ENCODE results near the gene ANKRD17. TPM values are rescaled to one million over a fixed set of nuclear protein-coding genes. Genes with fewer than 3 reads are reported as not detected.
A peak's percentile ranks its signal among the peaks of the same experiment; 100 is the strongest.

ANKRD17 gene
- total RNA-seq, 1 donor = 34.4 TPM

GRCh38 chr4:73080789-73081188 is 177.8 kb downstream of the ANKRD17 start:
- H3K27me3 ChIP-seq (ENCODE audit: insufficient read depth, low read length) = no peaks in the 10 kb centered on the region
- peaks cover 3% of the 10 kb centered on the region for H3K4me1 ChIP-seq (ENCODE audit: insufficient read depth, low read length)
- no peaks in the 10 kb centered on the region for H3K9me3 ChIP-seq (ENCODE audit: low read depth, low read length)
- H3K4me3 ChIP-seq (ENCODE audit: low read length) = no peak overlapping the region

- no peak overlapping the region for H3K4me3 ChIP-seq (ENCODE audit: low read length)
- no peaks in the 10 kb centered on the region for H3K4me1 ChIP-seq (ENCODE audit: insufficient read depth, low read length)
- no peaks in the 10 kb centered on the region for H3K27me3 ChIP-seq (ENCODE audit: insufficient read depth, low read length)
- no peaks in the 10 kb centered on the region for H3K9me3 ChIP-seq (ENCODE audit: low read depth, low read length)
Measured at GRCh38 chr4:73075832-73076231, 182.8 kb downstream of the ANKRD17 start.

DNA sequence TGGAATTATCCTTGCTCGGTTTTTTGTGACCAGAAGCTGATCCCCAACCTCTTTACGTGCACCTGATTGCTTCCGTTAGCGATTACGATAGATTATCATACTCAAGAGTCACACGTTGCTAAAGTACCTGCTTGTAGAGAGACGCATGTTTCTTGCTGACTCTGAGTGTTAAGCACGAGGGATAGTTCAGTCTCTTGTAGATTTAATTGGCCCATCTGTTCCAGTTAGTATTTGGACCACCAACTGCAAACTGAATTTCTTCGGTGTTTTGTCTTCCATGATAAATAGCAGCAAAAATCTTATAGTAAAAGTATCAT is 188.6 kb downstream of the ANKRD17 start:
- Histone ChIP-seq H3K9me3 (ENCODE audit: low read depth, low read length) (no peaks in the 10 kb centered on the region), H3K4me3 (ENCODE audit: low read length) (peak overlapping the region; percentile 57), H3K4me1 (ENCODE audit: insufficient read depth, low read length) (peaks cover 17% of the 10 kb centered on the region), H3K27me3 (ENCODE audit: insufficient read depth, low read length) (no peaks in the 10 kb centered on the region)

DNA sequence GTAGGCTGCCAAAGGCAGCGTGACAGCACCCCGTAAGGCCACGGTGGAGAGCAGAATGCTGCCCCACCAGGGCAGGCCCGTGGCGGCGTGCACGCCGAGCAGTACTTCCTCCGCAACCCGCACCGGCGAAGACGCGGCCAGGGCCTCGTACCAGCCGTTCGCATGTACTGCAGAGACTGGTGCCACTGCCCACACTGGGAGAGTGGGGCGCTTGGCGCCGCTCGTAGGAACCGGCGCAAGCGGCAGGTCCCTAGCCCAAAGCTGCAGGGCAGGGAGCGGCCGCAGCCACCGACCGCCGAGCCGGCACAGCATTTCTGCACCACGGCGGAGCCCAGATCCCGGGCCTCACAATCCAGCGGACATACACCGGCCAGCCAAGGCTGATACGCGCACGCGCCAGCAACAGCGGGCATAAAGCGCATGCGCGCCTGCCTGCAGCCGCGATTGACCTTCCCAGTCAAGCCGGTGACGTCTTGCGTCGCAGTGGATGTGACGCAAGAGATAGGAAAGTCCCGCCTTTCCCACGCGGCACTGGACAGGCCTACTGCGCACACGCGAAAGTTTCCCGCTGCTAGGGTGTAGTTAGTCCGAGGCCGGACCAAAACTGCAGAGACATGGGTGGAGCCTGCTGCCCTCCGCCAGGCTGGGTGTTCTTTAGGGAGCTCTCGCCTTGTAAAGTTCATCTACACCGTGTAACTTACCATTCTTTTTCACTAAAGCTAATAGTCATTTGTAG is 189.1 kb downstream of the ANKRD17 start, which contains the start of gene COX18:
TSS of gene COX18 (minus strand) at position 379 of the 736 bp plus-strand sequence. CDS start at position 312, 67 bp downstream.
- Histone ChIP-seq H3K27me3 (ENCODE audit: insufficient read depth, low read length) (no peaks in the 10 kb centered on the region), H3K4me3 (ENCODE audit: low read length) (peak within 1 kb of the TSS; percentile 57), H3K9me3 (ENCODE audit: low read depth, low read length) (no peaks in the 10 kb centered on the region), H3K4me1 (ENCODE audit: insufficient read depth, low read length) (peaks cover 17% of the 10 kb centered on the region)

DNA sequence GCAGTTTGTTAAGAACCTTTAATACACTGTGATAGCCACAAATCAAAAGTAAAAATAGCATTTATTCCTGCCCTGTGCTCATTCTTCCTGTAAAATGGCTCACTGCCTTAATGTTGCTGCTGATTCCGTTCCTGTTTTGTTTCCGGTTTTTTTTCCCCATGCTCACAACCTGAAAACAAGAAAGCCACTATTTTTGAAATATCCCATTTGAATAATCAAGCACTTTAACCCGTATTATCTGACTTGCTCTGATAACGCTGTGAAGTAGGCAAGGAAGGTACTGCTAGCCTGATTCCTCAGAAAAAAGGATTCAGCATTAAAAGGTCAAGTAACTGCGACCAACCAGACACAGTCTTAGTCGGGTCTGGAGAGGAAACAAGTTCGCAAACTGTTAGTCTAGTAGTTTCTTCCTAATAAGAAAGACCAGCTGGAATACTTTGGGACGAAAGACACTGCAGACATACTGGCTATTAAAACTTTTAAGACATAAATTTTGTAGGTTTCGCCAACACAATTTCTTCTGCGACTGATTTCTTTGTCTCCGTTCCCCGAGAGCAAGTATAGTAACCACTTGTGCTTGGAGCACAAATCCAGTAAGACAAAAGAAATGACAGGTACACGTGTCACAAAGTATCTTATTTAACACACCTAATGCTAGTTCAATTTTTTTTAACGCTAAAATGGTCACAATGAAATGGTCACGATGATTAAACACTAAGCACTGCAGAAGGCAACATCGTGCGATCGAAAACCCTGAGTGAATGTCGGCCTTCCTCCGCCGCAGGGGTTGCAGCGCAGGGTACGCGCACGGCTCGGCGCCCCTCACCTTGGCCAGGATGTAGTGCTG is 189.9 kb downstream of the ANKRD17 start:
- Histone ChIP-seq H3K9me3 (ENCODE audit: low read depth, low read length) (no peaks in the 10 kb centered on the region), H3K4me3 (ENCODE audit: low read length) (peak overlapping the region; percentile 57)

DNA sequence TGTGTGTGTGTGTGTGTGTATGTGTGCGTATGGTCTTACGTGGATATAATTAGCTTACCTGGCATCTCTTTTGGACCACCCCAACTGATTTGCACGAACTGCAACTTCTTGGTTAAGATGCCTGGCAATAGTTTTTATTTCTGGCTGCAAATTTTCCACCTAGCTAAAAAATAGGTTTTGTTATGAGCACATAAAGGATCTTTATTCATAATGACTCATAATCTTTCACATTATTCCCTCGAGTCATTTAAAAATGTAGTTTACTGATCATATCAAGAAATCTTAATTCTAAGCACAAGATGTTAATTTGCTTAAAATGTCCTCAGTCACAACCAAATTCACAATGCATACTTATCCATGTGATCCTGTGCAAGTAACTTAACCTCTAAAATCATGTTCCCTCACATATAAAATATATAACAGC is 190.6 kb downstream of the ANKRD17 start:
- no peaks in the 10 kb centered on the region for H3K27me3 ChIP-seq (ENCODE audit: insufficient read depth, low read length)
- peaks cover 17% of the 10 kb centered on the region for H3K4me1 ChIP-seq (ENCODE audit: insufficient read depth, low read length)
- H3K4me3 ChIP-seq (ENCODE audit: low read length) = peak overlapping the region; percentile 57
- no peaks in the 10 kb centered on the region for H3K9me3 ChIP-seq (ENCODE audit: low read depth, low read length)

More for the DNA sequence above, 189.9 kb downstream of the ANKRD17 start:
- Histone ChIP-seq H3K4me1 (ENCODE audit: insufficient read depth, low read length) (peaks cover 17% of the 10 kb centered on the region), H3K27me3 (ENCODE audit: insufficient read depth, low read length) (no peaks in the 10 kb centered on the region)

DNA sequence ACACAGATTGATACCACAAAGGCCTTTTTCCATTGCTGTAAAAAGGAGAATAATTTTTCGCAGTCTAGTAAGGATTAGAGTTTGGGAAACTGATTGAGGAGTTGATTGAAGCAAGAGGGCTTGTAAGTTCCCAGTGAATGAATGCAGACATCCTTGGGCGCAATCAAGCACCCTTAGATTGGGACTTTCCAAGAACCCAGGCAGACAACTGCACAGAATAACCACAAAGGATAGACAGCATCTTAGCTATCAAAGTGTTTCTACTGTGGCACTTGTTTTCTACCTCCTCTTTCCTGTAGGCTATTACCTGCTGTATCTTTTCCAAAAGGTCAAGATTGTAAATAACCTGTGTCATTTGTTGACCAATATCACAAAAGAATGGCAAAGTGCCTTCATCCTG is 191.7 kb downstream of the ANKRD17 start:
- Histone ChIP-seq H3K27me3 (ENCODE audit: insufficient read depth, low read length) (no peaks in the 10 kb centered on the region), H3K9me3 (ENCODE audit: low read depth, low read length) (no peaks in the 10 kb centered on the region), H3K4me3 (ENCODE audit: low read length) (no peak overlapping the region), H3K4me1 (ENCODE audit: insufficient read depth, low read length) (peaks cover 17% of the 10 kb centered on the region)

GRCh38 chr4:73066445-73066844 is 192.2 kb downstream of the ANKRD17 start:
- no peaks in the 10 kb centered on the region for H3K9me3 ChIP-seq (ENCODE audit: low read depth, low read length)
- no peak overlapping the region for H3K4me3 ChIP-seq (ENCODE audit: low read length)
- peaks cover 17% of the 10 kb centered on the region for H3K4me1 ChIP-seq (ENCODE audit: insufficient read depth, low read length)

GRCh38 chr4:73064536-73064935 is 194.1 kb downstream of the ANKRD17 start:
- Histone ChIP-seq H3K4me1 (ENCODE audit: insufficient read depth, low read length) (peaks cover 17% of the 10 kb centered on the region), H3K4me3 (ENCODE audit: low read length) (no peak overlapping the region), H3K27me3 (ENCODE audit: insufficient read depth, low read length) (no peaks in the 10 kb centered on the region), H3K9me3 (ENCODE audit: low read depth, low read length) (no peaks in the 10 kb centered on the region)

More at GRCh38 chr4:73066445-73066844, 192.2 kb downstream of the ANKRD17 start:
- H3K27me3 ChIP-seq (ENCODE audit: insufficient read depth, low read length) = no peaks in the 10 kb centered on the region

DNA sequence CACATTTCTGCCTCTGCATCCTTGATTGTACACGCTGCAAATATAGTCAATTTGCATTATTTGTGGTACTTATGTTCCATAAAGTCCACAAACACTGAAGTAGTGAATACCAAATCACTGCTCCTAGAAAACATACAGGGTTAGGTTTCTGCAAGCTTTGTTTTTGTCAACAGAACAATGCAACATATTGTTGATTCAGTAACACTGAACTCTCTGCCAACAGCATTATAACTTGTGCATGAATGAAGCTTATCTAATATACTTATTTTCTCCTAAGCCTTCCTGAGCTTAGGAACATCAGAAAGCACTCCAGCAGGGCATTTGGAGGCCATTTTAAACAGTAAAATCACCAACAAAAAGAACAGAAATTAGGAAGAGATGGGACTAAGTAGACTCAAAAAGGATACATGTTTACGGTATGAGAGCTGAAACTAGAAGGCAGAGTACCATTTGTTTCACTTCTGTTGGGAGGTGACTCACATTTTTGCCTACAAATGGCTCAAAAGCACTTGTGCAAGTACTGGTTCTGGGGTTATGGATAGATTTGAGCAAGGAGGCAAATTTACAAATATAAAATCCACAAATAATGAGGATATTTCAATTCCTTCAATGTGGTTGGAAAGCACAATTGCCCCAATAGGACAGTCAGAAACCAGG is 203.2 kb downstream of the ANKRD17 start:
- no peaks in the 10 kb centered on the region for H3K4me1 ChIP-seq (ENCODE audit: insufficient read depth, low read length)
- H3K9me3 ChIP-seq (ENCODE audit: low read depth, low read length) = no peaks in the 10 kb centered on the region
- no peaks in the 10 kb centered on the region for H3K27me3 ChIP-seq (ENCODE audit: insufficient read depth, low read length)
- H3K4me3 ChIP-seq (ENCODE audit: low read length) = no peak overlapping the region

- Histone ChIP-seq H3K27me3 (ENCODE audit: insufficient read depth, low read length) (no peaks in the 10 kb centered on the region), H3K9me3 (ENCODE audit: low read depth, low read length) (no peaks in the 10 kb centered on the region), H3K4me1 (ENCODE audit: insufficient read depth, low read length) (no peaks in the 10 kb centered on the region), H3K4me3 (ENCODE audit: low read length) (no peak overlapping the region)
Measured at GRCh38 chr4:73053974-73054480, 204.6 kb downstream of the ANKRD17 start.

GRCh38 chr4:73053076-73053475 is 205.5 kb downstream of the ANKRD17 start:
- Histone ChIP-seq H3K9me3 (ENCODE audit: low read depth, low read length) (no peaks in the 10 kb centered on the region), H3K4me1 (ENCODE audit: insufficient read depth, low read length) (no peaks in the 10 kb centered on the region), H3K4me3 (ENCODE audit: low read length) (no peak overlapping the region), H3K27me3 (ENCODE audit: insufficient read depth, low read length) (no peaks in the 10 kb centered on the region)

DNA sequence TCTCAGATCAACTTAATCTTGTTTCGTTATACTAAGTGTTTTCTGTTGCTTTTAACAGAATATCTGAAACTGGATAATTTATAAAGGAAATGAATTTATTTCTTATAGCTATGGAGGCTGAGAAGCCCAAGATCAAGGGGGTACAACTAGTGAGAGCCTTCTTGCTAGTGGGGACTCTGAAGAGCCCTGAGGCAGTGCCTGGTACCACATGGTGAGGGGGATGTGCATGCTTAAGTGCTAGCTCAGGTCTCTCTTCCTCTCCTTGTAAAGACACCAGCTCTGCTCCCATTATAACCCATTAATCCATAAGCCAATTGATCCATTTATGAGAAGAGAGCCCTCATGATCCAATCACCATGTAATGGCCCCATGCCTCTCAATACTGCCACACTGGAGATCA is 207.0 kb downstream of the ANKRD17 start:
- Histone ChIP-seq H3K9me3 (ENCODE audit: low read depth, low read length) (no peaks in the 10 kb centered on the region), H3K4me1 (ENCODE audit: insufficient read depth, low read length) (no peaks in the 10 kb centered on the region), H3K27me3 (ENCODE audit: insufficient read depth, low read length) (no peaks in the 10 kb centered on the region), H3K4me3 (ENCODE audit: low read length) (no peak overlapping the region)

DNA sequence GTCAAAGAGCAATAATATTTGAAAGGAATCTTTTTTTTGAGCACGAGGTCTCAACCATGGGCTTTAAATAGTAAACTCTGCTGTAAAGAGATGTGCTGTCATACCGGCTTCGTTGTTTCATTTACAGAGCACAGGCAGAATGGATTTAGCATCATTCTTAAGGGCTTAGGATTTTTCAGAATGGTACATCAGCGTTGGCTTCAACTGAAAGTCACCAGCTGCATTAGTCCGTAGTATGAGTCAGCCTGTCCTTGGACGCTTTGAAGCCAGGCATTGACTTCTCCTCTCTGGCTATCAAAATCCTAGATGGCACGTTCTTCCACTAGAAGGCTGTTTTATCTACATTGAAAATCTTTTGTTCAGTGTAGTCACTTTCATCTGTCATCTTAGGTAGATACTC is 212.7 kb downstream of the ANKRD17 start:
- no peak overlapping the region for H3K4me3 ChIP-seq (ENCODE audit: low read length)
- H3K27me3 ChIP-seq (ENCODE audit: insufficient read depth, low read length) = no peaks in the 10 kb centered on the region
- no peaks in the 10 kb centered on the region for H3K4me1 ChIP-seq (ENCODE audit: insufficient read depth, low read length)
- H3K9me3 ChIP-seq (ENCODE audit: low read depth, low read length) = no peaks in the 10 kb centered on the region

DNA sequence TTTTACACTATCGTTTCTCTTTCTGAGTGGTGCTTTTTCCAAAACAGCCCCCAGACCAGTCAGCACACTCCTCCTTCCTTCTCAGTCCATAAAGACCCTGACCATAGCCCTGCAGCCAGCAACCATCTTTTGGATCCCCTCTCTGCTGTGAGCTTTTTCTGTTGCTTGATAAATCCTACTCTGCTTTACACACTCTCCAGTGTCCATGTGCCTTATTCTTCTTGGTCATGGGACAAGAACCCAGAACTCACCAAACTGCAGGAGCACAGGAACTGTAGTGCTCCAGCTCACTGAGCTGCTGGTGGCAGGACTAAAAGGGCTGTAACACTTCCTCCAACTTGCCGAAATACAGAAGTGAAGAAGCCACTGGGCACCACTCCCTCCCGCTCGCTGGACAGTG is 221.5 kb downstream of the ANKRD17 start:
- no peak overlapping the region for H3K4me3 ChIP-seq (ENCODE audit: low read length)
- H3K9me3 ChIP-seq (ENCODE audit: low read depth, low read length) = no peaks in the 10 kb centered on the region
- no peaks in the 10 kb centered on the region for H3K27me3 ChIP-seq (ENCODE audit: insufficient read depth, low read length)
- H3K4me1 ChIP-seq (ENCODE audit: insufficient read depth, low read length) = no peaks in the 10 kb centered on the region

All from mononuclear cell (primary cell).